Measurements from ENCODE around the gene AUP1. TPM values are rescaled to one million over a fixed set of nuclear protein-coding genes. Genes with fewer than 3 reads are reported as not detected.
A peak's percentile ranks its signal among the peaks of the same experiment; 100 is the strongest.

The AUP1 gene
- total RNA-seq, 1 donor from 2014 or later = 86.4 TPM

DNA sequence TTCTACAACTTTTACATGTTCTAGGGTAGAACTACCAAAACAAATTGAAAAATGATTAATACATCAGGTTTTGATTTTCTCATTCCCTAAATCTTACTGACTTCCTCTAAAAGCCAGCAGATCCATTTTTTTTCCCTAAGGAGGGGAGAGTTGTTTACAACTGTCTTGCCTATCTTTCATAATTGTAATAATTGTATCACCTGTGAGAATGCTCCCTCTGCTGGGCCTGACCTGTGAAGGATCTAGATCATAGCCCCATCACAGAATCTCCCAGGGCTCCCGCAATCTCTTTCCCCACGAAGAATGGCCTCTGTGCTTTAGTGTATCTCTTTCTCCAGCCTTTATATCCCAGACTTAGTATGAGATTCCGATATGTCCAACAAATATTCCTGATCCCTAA, 15.1 kb upstream of the AUP1 start:
- no peak for DNase-seq (ENCODE audit: low read depth)
- no peak overlapping the region for H3K4me3 ChIP-seq (ENCODE audit: low read depth, low read length)
- TF ChIP-seq, protein P1, sequence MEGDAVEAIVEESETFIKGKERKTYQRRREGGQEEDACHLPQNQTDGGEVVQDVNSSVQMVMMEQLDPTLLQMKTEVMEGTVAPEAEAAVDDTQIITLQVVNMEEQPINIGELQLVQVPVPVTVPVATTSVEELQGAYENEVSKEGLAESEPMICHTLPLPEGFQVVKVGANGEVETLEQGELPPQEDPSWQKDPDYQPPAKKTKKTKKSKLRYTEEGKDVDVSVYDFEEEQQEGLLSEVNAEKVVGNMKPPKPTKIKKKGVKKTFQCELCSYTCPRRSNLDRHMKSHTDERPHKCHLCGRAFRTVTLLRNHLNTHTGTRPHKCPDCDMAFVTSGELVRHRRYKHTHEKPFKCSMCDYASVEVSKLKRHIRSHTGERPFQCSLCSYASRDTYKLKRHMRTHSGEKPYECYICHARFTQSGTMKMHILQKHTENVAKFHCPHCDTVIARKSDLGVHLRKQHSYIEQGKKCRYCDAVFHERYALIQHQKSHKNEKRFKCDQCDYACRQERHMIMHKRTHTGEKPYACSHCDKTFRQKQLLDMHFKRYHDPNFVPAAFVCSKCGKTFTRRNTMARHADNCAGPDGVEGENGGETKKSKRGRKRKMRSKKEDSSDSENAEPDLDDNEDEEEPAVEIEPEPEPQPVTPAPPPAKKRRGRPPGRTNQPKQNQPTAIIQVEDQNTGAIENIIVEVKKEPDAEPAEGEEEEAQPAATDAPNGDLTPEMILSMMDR (conservative IDR thresholded peaks at IDR 0.05; ENCODE audit: low read depth, low read length) = peak; percentile 41

DNA sequence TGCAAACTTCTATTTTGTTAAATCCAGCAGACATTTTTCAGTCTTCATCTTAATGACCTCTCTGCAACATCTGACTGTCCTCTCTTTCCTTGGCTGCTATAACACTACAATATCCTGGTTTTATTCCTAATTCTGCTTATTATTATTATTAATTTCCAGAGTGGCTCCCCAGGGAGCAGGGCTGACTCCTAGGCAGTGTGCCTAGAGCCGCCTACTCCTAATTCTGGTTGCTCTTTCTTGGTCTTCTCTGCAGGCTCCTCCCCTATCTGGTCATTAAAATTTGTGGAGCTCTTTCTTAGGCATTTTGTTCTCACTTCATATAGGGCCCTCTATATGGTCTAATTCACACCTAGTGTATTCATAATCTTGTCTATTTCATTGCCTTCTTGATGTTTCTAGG, 13.5 kb upstream of the AUP1 start:
- no peak overlapping the region for H3K4me3 ChIP-seq (ENCODE audit: low read depth, low read length)
- DNase-seq (ENCODE audit: low read depth) = no peak
- TF ChIP-seq, protein P1 (conservative IDR thresholded peaks at IDR 0.05; ENCODE audit: low read depth, low read length) = no peak

DNA sequence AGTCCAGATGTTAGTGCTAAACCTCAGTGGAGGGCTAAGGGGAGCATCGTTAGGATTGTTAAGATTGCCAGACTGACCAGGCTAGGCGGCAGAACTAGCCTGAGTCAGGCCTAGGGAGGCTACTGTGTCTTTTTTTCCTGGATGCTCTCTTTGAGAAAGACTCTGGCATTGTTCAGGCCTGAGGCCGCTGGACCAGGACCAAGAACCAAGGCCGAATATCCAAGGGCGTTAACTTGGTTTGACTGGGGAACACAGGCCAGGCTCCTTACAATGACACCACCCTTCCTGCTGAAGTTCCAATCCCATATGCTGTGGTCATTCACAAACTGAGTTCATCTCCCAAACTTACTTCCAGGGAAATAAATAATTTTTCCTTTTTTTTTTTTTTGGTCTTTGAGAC, 10.8 kb upstream of the AUP1 start:
- no peak for DNase-seq (ENCODE audit: low read depth)
- TF ChIP-seq, protein P1 (conservative IDR thresholded peaks at IDR 0.05; ENCODE audit: low read depth, low read length) = no peak
- no peak overlapping the region for H3K4me3 ChIP-seq (ENCODE audit: low read depth, low read length)

DNA sequence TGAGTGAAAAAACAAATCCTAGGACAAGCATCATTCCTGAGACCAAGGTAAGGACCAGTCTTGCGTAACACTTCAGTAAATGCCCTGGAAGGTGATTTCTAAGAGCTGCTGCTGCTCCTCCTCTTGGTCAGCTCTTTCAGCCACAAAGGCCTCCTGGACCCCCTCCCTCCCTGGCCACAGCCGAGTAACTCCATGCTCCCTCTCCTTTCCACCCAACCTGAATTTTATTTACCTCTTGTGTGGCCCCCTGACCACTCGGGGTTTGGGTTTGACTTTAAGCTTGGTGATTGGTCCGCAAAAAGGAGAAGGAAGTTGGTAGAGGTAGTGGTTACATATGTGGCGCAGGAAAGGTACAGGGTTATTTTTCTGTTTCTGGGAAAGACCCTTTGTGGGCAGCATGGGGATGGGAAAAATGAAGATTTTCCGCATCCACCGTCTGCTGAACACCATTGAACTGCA, 9.4 kb upstream of the AUP1 start:
- no peak for DNase-seq (ENCODE audit: low read depth)
- TF ChIP-seq, protein P1 (conservative IDR thresholded peaks at IDR 0.05; ENCODE audit: low read depth, low read length) = no peak

DNA sequence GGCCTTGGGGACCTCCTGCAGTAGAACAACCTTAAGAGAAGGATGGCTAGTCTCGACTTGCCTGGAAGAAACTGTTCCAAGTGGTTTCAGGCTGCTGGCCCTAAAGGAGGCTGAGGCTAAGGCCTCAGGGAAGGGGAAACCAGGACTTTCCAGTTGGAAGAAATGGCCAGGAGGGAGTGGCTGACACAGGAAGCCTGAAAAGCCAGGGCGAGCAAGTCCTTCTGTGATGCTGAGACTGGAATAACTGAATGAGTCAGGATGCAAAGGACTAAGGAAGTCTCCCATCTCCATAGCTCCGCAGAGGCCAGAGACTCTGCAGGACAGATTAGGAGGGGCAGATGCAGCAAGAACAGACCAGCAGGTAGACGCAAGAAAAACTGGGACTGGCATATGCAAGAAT, 7.6 kb upstream of the AUP1 start:
- TF ChIP-seq, protein P1 (conservative IDR thresholded peaks at IDR 0.05; ENCODE audit: low read depth, low read length) = no peak
- DNase-seq (ENCODE audit: low read depth) = no peak
- no peak overlapping the region for H3K4me3 ChIP-seq (ENCODE audit: low read depth, low read length)

More for the DNA sequence above, 9.4 kb upstream of the AUP1 start:
- H3K4me3 ChIP-seq (ENCODE audit: low read depth, low read length) = no peak overlapping the region

DNA sequence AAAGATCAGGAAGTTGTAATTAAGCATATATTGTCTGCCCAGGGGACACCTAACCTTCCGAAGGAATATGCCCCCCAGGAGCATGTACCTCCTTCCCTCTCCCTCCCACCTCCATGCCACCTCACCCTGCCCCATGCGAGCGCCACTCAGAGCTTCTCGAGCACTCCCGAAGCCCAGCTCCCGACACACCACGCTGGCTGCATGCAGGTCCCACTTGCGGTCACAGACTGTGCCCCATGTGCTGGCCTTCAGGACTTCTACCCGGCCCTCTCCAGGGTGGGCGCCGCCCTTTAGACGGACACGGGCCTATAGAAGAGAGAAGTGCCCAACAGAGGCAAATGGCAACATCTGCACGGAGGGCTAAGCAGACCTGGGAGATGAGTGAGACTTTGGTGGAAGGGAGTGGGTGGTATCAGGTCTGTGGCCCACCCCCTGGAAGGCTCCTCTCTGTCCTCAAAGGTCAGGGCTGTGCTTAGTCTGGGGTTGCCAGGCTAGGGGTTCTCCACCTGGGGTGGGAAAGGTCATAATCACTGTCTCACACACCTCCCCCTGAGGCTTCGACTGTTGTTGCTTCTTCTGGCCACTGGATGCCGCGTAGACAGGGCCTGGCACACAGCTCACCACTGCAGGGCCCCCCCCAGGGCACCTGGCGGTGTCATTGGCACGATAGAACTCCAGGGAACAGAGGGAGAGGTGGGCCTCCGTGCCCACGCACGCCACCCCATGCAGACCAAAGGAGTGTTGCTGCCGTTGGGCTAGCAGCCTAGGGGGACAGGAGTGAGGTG, 6.9 kb upstream of the AUP1 start:
- no peak for DNase-seq (ENCODE audit: low read depth)
- H3K4me3 ChIP-seq (ENCODE audit: low read depth, low read length) = no peak overlapping the region
- TF ChIP-seq, protein P1 (conservative IDR thresholded peaks at IDR 0.05; ENCODE audit: low read depth, low read length) = no peak
